ENCODE results near the gene SUMF2.
"Not testable (repeated sequence)": the region's sequence is repeated elsewhere in the genome, so short reads cannot be mapped to it uniquely, and the experiment has no call there.

Gene SUMF2

GRCh38 chr7:56063882-56064625, at the start of gene SUMF2:
Gene SUMF2, plus strand, starts transcription at chr7:56064286. Its CDS starts 26 bp downstream, at chr7:56064312.
- DNase-seq (ENCODE audit: low spot score) (peak; percentile 99), FAIRE-seq (peak; percentile 97)

- DNase-seq (ENCODE audit: low spot score): not testable (repeated sequence)
- FAIRE-seq: peak; percentile 94
Measured at GRCh38 chr7:56017015-56017414, 47.1 kb upstream of the SUMF2 start.

- peak; percentile 20 for FAIRE-seq
- DNase-seq (ENCODE audit: low spot score): no peak
Measured at GRCh38 chr7:56019501-56019900, 44.6 kb upstream of the SUMF2 start.

- DNase-seq (ENCODE audit: low spot score) (no peak), FAIRE-seq (no peak)
Measured at GRCh38 chr7:56023500-56023899, 40.6 kb upstream of the SUMF2 start.

GRCh38 chr7:56026538-56026937, 37.5 kb upstream of the SUMF2 start:
- no peak for FAIRE-seq
- no peak for DNase-seq (ENCODE audit: low spot score)

- no peak for FAIRE-seq
Measured at GRCh38 chr7:56028942-56029630, 35.0 kb upstream of the SUMF2 start.

GRCh38 chr7:56030340-56030739, 33.7 kb upstream of the SUMF2 start:
- DNase-seq (ENCODE audit: low spot score) (no peak), FAIRE-seq (no peak)

More at GRCh38 chr7:56028942-56029630, 35.0 kb upstream of the SUMF2 start:
- no peak for DNase-seq (ENCODE audit: low spot score)

- not testable (repeated sequence) for FAIRE-seq; DNase-seq (ENCODE audit: low spot score)
Measured at GRCh38 chr7:56031556-56031955, 32.5 kb upstream of the SUMF2 start.

- not testable (repeated sequence) for DNase-seq (ENCODE audit: low spot score); FAIRE-seq
Measured at GRCh38 chr7:56032578-56032977, 31.5 kb upstream of the SUMF2 start.

GRCh38 chr7:56033671-56034432, 30.2 kb upstream of the SUMF2 start:
- no peak for FAIRE-seq
- peak; percentile 91 for DNase-seq (ENCODE audit: low spot score)

- DNase-seq (ENCODE audit: low spot score) (no peak), FAIRE-seq (no peak)
Measured at GRCh38 chr7:56040730-56041129, 23.4 kb upstream of the SUMF2 start.

- not testable (repeated sequence) for DNase-seq (ENCODE audit: low spot score); FAIRE-seq
Measured at GRCh38 chr7:56045758-56046157, 18.3 kb upstream of the SUMF2 start.

GRCh38 chr7:56046721-56047445, 17.2 kb upstream of the SUMF2 start:
- DNase-seq (ENCODE audit: low spot score) (no peak), FAIRE-seq (no peak)

- DNase-seq (ENCODE audit: low spot score); FAIRE-seq: not testable (repeated sequence)
Measured at GRCh38 chr7:56047446-56048116, 16.5 kb upstream of the SUMF2 start.

- no peak for FAIRE-seq
- DNase-seq (ENCODE audit: low spot score): no peak
Measured at GRCh38 chr7:56048245-56048644, 15.8 kb upstream of the SUMF2 start.

GRCh38 chr7:56048763-56049162, 15.3 kb upstream of the SUMF2 start:
- not testable (repeated sequence) for FAIRE-seq; DNase-seq (ENCODE audit: low spot score)

- DNase-seq (ENCODE audit: low spot score) (no peak), FAIRE-seq (no peak)
Measured at GRCh38 chr7:56051053-56051338, 13.1 kb upstream of the SUMF2 start.

GRCh38 chr7:56051339-56052191, 12.5 kb upstream of the SUMF2 start, which contains the start of the genes CCT6A and PSPH:
Gene CCT6A, plus strand, starts transcription at chr7:56051765. Its CDS starts 84 bp downstream, at chr7:56051849.
Gene PSPH, minus strand, starts transcription at chr7:56051444. Its CDS starts 30,232 bp downstream, at chr7:56021212.
- peak; percentile 98 for DNase-seq (ENCODE audit: low spot score)
- peak; percentile 59 for FAIRE-seq

GRCh38 chr7:56053379-56053778, 10.7 kb upstream of the SUMF2 start:
- FAIRE-seq: no peak

GRCh38 chr7:56053993-56054392, 10.1 kb upstream of the SUMF2 start:
- DNase-seq (ENCODE audit: low spot score): no peak
- FAIRE-seq: no peak

More at GRCh38 chr7:56053379-56053778, 10.7 kb upstream of the SUMF2 start:
- no peak for DNase-seq (ENCODE audit: low spot score)
